Mesenchymal stem cell (in vitro differentiated cells and primary cell): Measurements from ENCODE around the gene ZIM2. TPM values are rescaled to one million over a fixed set of nuclear protein-coding genes. Genes with fewer than 3 reads are reported as not detected.

Source experiments
- DNase-seq: peaks from one replicate; pipeline ENCODE4 v3.0.0-alpha.2; 2013
- H2AFZ ChIP-seq: one replicate; pipeline ENCODE4 v1.6.1; 2013; ENCODE audit warnings: low read depth, mild to moderate bottlenecking, control low read depth, inconsistent platforms, low read length, moderate library complexity
- H2AK5ac ChIP-seq: 2 replicates; pipeline ENCODE4 v1.6.1; 2013; ENCODE audit warnings: low read length, moderate library complexity, mild to moderate bottlenecking, inconsistent platforms; ENCODE audit not compliant: severe bottlenecking
- H2BK120ac ChIP-seq: one replicate; pipeline ENCODE4 v1.6.1; 2013; ENCODE audit warnings: low read depth, mild to moderate bottlenecking, inconsistent platforms, low read length, moderate library complexity
- H2BK12ac ChIP-seq, 2 experiments: one replicate each; pipeline ENCODE4 v1.6.1; 2013; ENCODE audit warnings: inconsistent platforms in 2 of 2, low read length in 2 of 2, mild to moderate bottlenecking in 2 of 2, moderate library complexity in 2 of 2, control low read depth in 1 of 2
- H2BK15ac ChIP-seq: one replicate; pipeline ENCODE4 v1.6.1; 2013; ENCODE audit warnings: mild to moderate bottlenecking, low read depth, inconsistent platforms; ENCODE audit not compliant: poor library complexity, severe bottlenecking
- H2BK5ac ChIP-seq: 2 replicates; pipeline ENCODE4 v1.6.1; 2013; ENCODE audit warnings: low read depth, mild to moderate bottlenecking, low read length, control low read depth, inconsistent platforms; ENCODE audit not compliant: poor library complexity, severe bottlenecking
- H3K14ac ChIP-seq, 2 experiments: one replicate each; pipeline ENCODE4 v1.6.1; 2013; ENCODE audit warnings: inconsistent platforms in 2 of 2, low read length in 2 of 2, control low read depth in 1 of 2, mild to moderate bottlenecking in 1 of 2, moderate library complexity in 1 of 2
- H3K18ac ChIP-seq, 2 experiments: one replicate each; pipeline ENCODE4 v1.6.1; 2013; ENCODE audit warnings: inconsistent platforms in 2 of 2, low read length in 2 of 2, control low read depth in 1 of 2, low read depth in 1 of 2, mild to moderate bottlenecking in 1 of 2
- H3K23ac ChIP-seq, 2 experiments: one replicate each; pipeline ENCODE4 v1.6.1; 2013; ENCODE audit warnings: inconsistent platforms in 2 of 2, low read length in 2 of 2, mild to moderate bottlenecking in 2 of 2, moderate library complexity in 2 of 2, control low read depth in 1 of 2
- H3K27ac ChIP-seq: 2 replicates; pipeline ENCODE4 v1.5.1; 2013; ENCODE audit warnings: mild to moderate bottlenecking, moderate library complexity, low read length, control low read depth, inconsistent platforms; ENCODE audit not compliant: poor library complexity, severe bottlenecking
- H3K27me3 ChIP-seq, 2 experiments: 2 replicates each; pipeline versions ENCODE4 v1.6.1 to v1.7.0; 2013; ENCODE audit warnings: low read length in 2 of 2, mild to moderate bottlenecking in 2 of 2, moderate library complexity in 2 of 2, control low read depth in 1 of 2, inconsistent platforms in 1 of 2; ENCODE audit not compliant: control insufficient read depth in 1 of 2, insufficient read depth in 1 of 2
- H3K36me3 ChIP-seq, 2 experiments: 2 replicates each; pipeline versions ENCODE4 v1.6.1 to v1.7.0; 2013; ENCODE audit warnings: low read length in 2 of 2, control low read depth in 1 of 2, inconsistent platforms in 1 of 2, low read depth in 1 of 2, mild to moderate bottlenecking in 1 of 2; ENCODE audit not compliant: insufficient read depth in 2 of 2, control insufficient read depth in 1 of 2
- H3K4ac ChIP-seq, 2 experiments: one replicate each; pipeline ENCODE4 v1.6.1; 2013; ENCODE audit warnings: inconsistent platforms in 2 of 2, low read length in 2 of 2, mild to moderate bottlenecking in 2 of 2, moderate library complexity in 2 of 2, control low read depth in 1 of 2, low read depth in 1 of 2
- H3K4me1 ChIP-seq: 2 replicates; pipeline ENCODE4 v1.6.1; 2013; ENCODE audit warnings: low read depth, low read length, control low read depth; ENCODE audit not compliant: control insufficient read depth, insufficient read depth
- H3K4me2 ChIP-seq: 2 replicates; pipeline ENCODE4 v1.6.1; 2013; ENCODE audit warnings: low read length, mild to moderate bottlenecking, inconsistent platforms; ENCODE audit not compliant: poor library complexity, severe bottlenecking
- H3K4me3 ChIP-seq, 2 experiments: 2 replicates each; pipeline versions ENCODE4 v1.5.1 to v1.7.0; 2013; ENCODE audit warnings: low read length in 2 of 2, mild to moderate bottlenecking in 2 of 2, control low read depth in 1 of 2, low read depth in 1 of 2; ENCODE audit not compliant: insufficient read depth in 1 of 2
- H3K79me1 ChIP-seq: replicated peaks from 2 replicates; pipeline ENCODE4 v1.6.1; 2013; ENCODE audit warnings: mild to moderate bottlenecking, control low read depth, low read length, inconsistent platforms; ENCODE audit not compliant: poor library complexity, severe bottlenecking
- H3K9ac ChIP-seq: 2 replicates; pipeline ENCODE4 v1.7.0; 2013; ENCODE audit warnings: mild to moderate bottlenecking, low read length, moderate library complexity
- H3K9me3 ChIP-seq: 2 replicates; pipeline ENCODE4 v1.7.0; 2013; ENCODE audit warnings: mild to moderate bottlenecking, low read length; ENCODE audit not compliant: control insufficient read depth
- H4K8ac ChIP-seq: one replicate; pipeline ENCODE4 v1.6.1; 2013; ENCODE audit warnings: inconsistent platforms, mild to moderate bottlenecking, low read length, moderate library complexity
- H4K91ac ChIP-seq: one replicate; pipeline ENCODE4 v1.6.1; 2013; ENCODE audit warnings: mild to moderate bottlenecking, low read length, inconsistent platforms
- WGBS: methylation state at CpG from one replicate; pipeline ENCODE4 v1.1.7; 2013; ENCODE audit warnings: mixed read lengths; 5-methylcytosine and 5-hydroxymethylcytosine counted together
- polyA plus RNA-seq, 2 experiments: library from polyadenylated mRNA; stranded (reverse); fragments of 200-250 nt; gene quantifications; one replicate each; pipeline ENCODE4 v1.2.3, GENCODE V29; 2013

Gene ZIM2
- not detected for polyA plus RNA-seq (2013, experiment 1 of 2)
- polyA plus RNA-seq (2013, experiment 2 of 2) = not detected

DNA sequence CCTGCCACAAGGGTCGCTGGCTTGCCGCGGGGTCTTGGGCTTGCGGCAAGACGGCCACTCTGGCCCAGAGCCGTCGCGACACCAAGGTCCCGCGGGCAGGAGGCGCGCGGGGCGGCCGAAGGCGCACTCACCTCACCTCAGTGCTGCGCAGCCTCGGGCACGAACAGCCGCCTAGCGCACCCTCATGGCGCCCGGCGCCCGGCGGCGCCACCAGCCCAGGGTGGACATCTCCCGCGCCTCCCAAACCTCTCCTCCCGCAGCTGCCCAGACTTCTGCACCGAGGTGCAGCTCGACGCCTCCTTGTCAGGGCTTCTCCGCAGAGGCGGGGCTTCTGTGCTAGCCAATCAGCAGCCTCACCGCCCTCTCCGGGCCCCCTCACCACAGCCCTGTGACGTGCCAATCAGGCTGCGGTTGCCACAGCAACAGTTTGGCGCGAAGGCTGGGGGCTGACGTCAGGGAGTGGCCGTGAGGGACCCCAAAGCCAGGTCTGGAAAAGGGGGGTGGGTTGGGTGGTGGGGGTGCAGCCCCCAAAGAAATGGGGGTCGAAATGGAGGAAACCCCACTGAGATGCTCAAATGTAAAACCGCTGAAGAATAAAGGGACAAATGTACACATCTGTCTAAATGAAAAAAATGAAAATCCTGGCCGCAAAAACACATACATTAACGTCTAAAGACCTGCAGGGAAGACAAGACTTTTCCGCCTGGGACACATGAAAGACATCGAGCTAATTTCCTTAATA lies at the start of gene ZIM2, which contains the start of gene PEG3:
ZIM2 (minus strand) TSS at position 276 of the 742 bp plus-strand sequence. CDS start 16,449 bp downstream, outside the sequence.
PEG3 (minus strand) TSS at position 276 of the 742 bp plus-strand sequence. CDS start 16,071 bp downstream, outside the sequence.
- Histone ChIP-seq H3K27ac (no peak within 1 kb of the TSS), H3K9me3 (peaks cover 9% of the 10 kb centered on the region), H3K4me3 (peak within 1 kb of the TSS in 1 of 2 experiments; percentile 67), H3K79me1 (no peaks in the 10 kb centered on the region), H3K4ac (no peak within 1 kb of the TSS), H2BK12ac (no peak within 1 kb of the TSS), H3K27me3 (no peaks in the 10 kb centered on the region), H2AK5ac (no peak within 1 kb of the TSS), H3K4me1 (no peaks in the 10 kb centered on the region), H2BK120ac (no peak within 1 kb of the TSS), H4K8ac (no peak within 1 kb of the TSS), H3K36me3 (no peaks in the 10 kb centered on the region), H2BK5ac (no peak within 1 kb of the TSS), H3K4me2 (no peak within 1 kb of the TSS), H4K91ac (peak within 1 kb of the TSS; percentile 61), H2AFZ (no peak within 1 kb of the TSS), H3K18ac (no peak within 1 kb of the TSS), H3K14ac (no peak within 1 kb of the TSS), H3K23ac (no peak within 1 kb of the TSS), H3K9ac (peak within 1 kb of the TSS; percentile 63), H2BK15ac (no peak within 1 kb of the TSS)
- no peak for DNase-seq
- 92% methylated on average over 49 of the region's 49 CpGs for WGBS

DNA sequence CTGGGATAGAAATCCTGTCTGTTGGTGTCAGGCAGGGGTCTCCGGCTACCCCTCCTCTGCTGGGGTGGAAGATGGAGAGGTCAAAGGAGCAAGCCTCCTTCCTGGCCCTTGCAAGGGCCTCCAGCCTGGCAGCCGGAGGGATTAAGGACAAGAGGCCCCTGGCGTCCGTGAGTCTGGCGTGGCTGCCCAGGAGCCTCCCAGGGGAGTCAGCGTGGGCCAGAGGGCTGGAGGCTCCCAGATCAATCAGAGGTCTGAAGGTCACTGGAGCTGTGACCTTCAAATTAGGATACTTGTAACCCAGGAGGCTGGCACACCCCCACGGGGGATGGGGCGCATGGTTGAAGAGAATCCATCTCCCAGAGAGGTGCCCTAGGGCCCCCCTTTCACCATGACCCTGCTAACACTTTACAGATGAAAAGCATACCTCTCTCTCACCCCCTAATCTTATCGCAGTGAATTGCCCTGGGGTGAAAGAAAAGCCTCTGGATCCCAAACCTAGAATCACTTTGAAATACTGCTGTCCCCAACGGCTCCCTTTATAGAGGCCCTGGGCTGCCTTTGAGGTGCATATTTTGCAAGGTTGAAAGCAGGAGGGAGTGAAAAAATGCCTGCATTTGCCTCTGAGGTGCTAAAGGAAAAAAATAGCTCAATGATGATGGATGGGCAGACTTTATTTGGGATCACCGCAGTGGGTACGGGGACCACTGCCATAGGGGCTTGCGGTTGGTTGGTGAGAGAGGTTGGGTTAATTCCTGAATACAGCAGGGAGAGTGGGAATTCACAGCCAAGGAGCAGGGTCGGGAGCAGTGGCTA lies 44.9 kb upstream of the ZIM2 start:
- no peak overlapping the region for H3K23ac ChIP-seq
- H2AK5ac ChIP-seq = no peak overlapping the region
- no peak overlapping the region for H3K9ac ChIP-seq
- H3K14ac ChIP-seq = no peak overlapping the region
- H3K27ac ChIP-seq = no peak overlapping the region
- no peak overlapping the region for H4K8ac ChIP-seq
- no peaks in the 10 kb centered on the region for H3K27me3 ChIP-seq
- no peak overlapping the region for H3K4me3 ChIP-seq
- H2BK15ac ChIP-seq = no peak overlapping the region
- peaks cover 31% of the 10 kb centered on the region for H3K9me3 ChIP-seq
- no peaks in the 10 kb centered on the region for H3K79me1 ChIP-seq
- no peak overlapping the region for H2BK120ac ChIP-seq
- no peak overlapping the region for H3K4me2 ChIP-seq
- no peak overlapping the region for H3K4ac ChIP-seq
- no peak overlapping the region for H2BK5ac ChIP-seq
- no peak overlapping the region for H2AFZ ChIP-seq
- DNase-seq = no peak
- H3K4me1 ChIP-seq = no peaks in the 10 kb centered on the region
- H2BK12ac ChIP-seq = no peak overlapping the region
- no peak overlapping the region for H4K91ac ChIP-seq
- no peak overlapping the region for H3K18ac ChIP-seq
- 81% methylated on average over 14 of the region's 14 CpGs for WGBS
- no peaks in the 10 kb centered on the region for H3K36me3 ChIP-seq

DNA sequence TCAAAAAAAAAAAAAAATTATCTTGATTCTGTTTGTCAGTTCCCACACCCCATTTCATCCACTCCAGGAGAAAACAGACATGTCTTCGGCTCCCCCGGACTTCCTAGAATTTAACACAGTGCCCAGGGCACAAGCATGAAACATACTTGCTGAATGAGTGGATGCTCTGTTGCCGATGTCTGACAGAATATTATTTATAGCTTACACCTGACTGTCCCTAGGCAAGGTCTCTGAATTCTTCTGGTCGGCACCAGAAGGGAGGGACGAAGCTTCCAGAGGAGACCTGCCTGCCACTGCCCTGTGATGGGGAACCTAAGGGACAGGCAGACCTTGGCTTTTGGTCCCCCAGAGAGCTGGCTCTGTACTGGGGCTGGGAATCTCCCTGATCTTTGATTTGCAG lies 43.9 kb upstream of the ZIM2 start:
- H2BK12ac ChIP-seq = no peak overlapping the region
- H3K4me2 ChIP-seq = no peak overlapping the region
- no peaks in the 10 kb centered on the region for H3K79me1 ChIP-seq
- H3K36me3 ChIP-seq = no peaks in the 10 kb centered on the region
- no peak overlapping the region for H3K4ac ChIP-seq
- H4K91ac ChIP-seq = no peak overlapping the region
- no peaks in the 10 kb centered on the region for H3K27me3 ChIP-seq
- no peak overlapping the region for H2BK120ac ChIP-seq
- 88% methylated on average over 5 of the region's 5 CpGs for WGBS
- no peak overlapping the region for H2AK5ac ChIP-seq
- H3K27ac ChIP-seq = no peak overlapping the region
- H3K9me3 ChIP-seq = peaks cover 26% of the 10 kb centered on the region
- no peak overlapping the region for H2AFZ ChIP-seq
- no peak overlapping the region for H4K8ac ChIP-seq
- no peak overlapping the region for H3K18ac ChIP-seq
- no peak overlapping the region for H3K23ac ChIP-seq
- no peak overlapping the region for H2BK15ac ChIP-seq
- H3K9ac ChIP-seq = no peak overlapping the region
- DNase-seq = no peak
- no peak overlapping the region for H3K4me3 ChIP-seq
- no peak overlapping the region for H3K14ac ChIP-seq
- H3K4me1 ChIP-seq = no peaks in the 10 kb centered on the region
- no peak overlapping the region for H2BK5ac ChIP-seq

DNA sequence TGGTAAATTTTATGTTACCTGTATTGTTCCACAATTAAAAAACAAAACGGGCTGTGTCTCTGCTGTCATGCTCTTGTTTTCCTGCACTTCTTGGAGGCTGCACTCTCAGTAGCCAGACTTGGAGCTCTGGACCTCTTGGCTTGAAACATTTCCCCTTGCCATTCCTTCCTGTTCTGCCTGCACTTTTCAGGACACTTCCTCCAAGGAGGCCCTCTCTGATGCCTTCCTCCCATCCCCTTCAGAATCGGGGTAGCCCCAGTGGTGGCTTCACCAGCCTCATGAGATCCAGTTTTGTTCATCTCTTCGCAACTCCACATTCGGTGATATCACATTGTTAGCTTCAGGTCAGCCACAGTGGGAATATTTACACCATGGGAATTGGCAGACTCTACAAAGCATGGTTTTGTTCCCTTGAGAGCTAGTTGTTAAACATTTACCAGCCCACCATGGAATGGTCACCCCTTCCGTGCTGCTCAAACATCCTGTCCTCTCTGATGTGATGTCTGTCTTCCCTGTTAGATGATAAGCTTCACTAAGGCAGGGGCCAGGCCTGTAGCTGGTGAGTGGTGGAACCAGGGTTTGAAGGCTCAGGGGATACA lies 40.2 kb upstream of the ZIM2 start:
- H3K14ac ChIP-seq = no peak overlapping the region
- H2AK5ac ChIP-seq = no peak overlapping the region
- no peak overlapping the region for H3K4ac ChIP-seq
- H3K18ac ChIP-seq = no peak overlapping the region
- H2AFZ ChIP-seq = no peak overlapping the region
- no peak overlapping the region for H3K23ac ChIP-seq
- DNase-seq = no peak
- H3K27me3 ChIP-seq = no peaks in the 10 kb centered on the region
- H3K4me1 ChIP-seq = no peaks in the 10 kb centered on the region
- H2BK5ac ChIP-seq = no peak overlapping the region
- H4K8ac ChIP-seq = no peak overlapping the region
- H3K9me3 ChIP-seq = peaks cover 23% of the 10 kb centered on the region
- no peak overlapping the region for H2BK12ac ChIP-seq
- no peaks in the 10 kb centered on the region for H3K36me3 ChIP-seq
- no peak overlapping the region for H2BK15ac ChIP-seq
- no peak overlapping the region for H3K4me2 ChIP-seq
- no peak overlapping the region for H3K4me3 ChIP-seq
- no peaks in the 10 kb centered on the region for H3K79me1 ChIP-seq
- H3K9ac ChIP-seq = no peak overlapping the region
- H2BK120ac ChIP-seq = no peak overlapping the region
- 67% methylated on average over 5 of the region's 5 CpGs for WGBS
- H4K91ac ChIP-seq = no peak overlapping the region
- H3K27ac ChIP-seq = no peak overlapping the region
